Right cardiac atrium (tissue), 5 donors: ENCODE measurements around the gene HSD17B7. TPM values are rescaled to one million over a fixed set of nuclear protein-coding genes. Genes with fewer than 3 reads are reported as not detected.
"Not testable (repeated sequence)": the region's sequence is repeated elsewhere in the genome, so short reads cannot be mapped to it uniquely, and the experiment has no call there.

Experiments used
- ATAC-seq, 2 donors: fragments of 200-7000 bp; cut with Tn5 transposase; one replicate each; pipeline versions ENCODE4 v1.8.0 to v1.9.1; 2020; ENCODE audit warnings: moderate library complexity in 2 of 2, mild to moderate bottlenecking in 1 of 2
- DNase-seq, 3 donors: peaks; one replicate each; pipeline ENCODE4 v3.0.0-alpha.2; 2020
- H3K27ac ChIP-seq: one replicate; pipeline ENCODE4 v1.5.1; 2013; ENCODE audit warnings: mild to moderate bottlenecking, low read length, control low read depth, moderate library complexity
- H3K27me3 ChIP-seq: one replicate; pipeline ENCODE4 v1.6.1; 2013; ENCODE audit not compliant: control insufficient read depth, insufficient read depth
- H3K4me1 ChIP-seq: one replicate; pipeline ENCODE4 v1.6.1; 2013; ENCODE audit warnings: low read length; ENCODE audit not compliant: control insufficient read depth, insufficient read depth
- H3K4me3 ChIP-seq: one replicate; pipeline ENCODE4 v1.5.1; 2013; ENCODE audit warnings: low read length, control low read depth
- H3K9me3 ChIP-seq: one replicate; pipeline ENCODE4 v1.6.1; 2013; ENCODE audit warnings: low read length; ENCODE audit not compliant: control insufficient read depth
- WGBS: extraction: QIAGEN DNeasy Blood & Tissue Kit; methylation state at CpG from one replicate; pipeline ENCODE4 v1.1.7; 2013; 5-methylcytosine and 5-hydroxymethylcytosine counted together
- intact Hi-C, 4 donors: fragments of 100-400 bp; cut with DNase I; formaldehyde crosslinking; loops; one replicate each; pipeline versions ENCODE4 v1.11.0 to v1.14.0; 2022 to 2023
- polyA plus RNA-seq: library from polyadenylated mRNA; stranded (reverse); fragments of 200-250 nt; gene quantifications from one replicate; pipeline ENCODE4 v1.2.3, GENCODE V29; 2013
- total RNA-seq, 4 donors: library from RNA; stranded (reverse); fragmentation: NEBNext Ultra II Directional; extraction: Animal tissue kit (Norgen Biotek cat#: 25700); gene quantifications; one replicate each; pipeline ENCODE4 v1.2.1, GENCODE V29; 2021
- donor health status: healthy with polysubstance abuse.
- donor health status: DM: no; HTN: yes; CAD: no.
- donor health status: DM: no; HTN: no; CAD: no.
- donor health status: DM: no; HTN: yes; CAD: no; lungs with severe emphysema.
- donor health status: DM: yes; HTN: yes; CAD: no.

Gene HSD17B7
- total and polyA plus RNA-seq, 5 donors: 5.2 to 7.3 (median 6.2) TPM

DNA sequence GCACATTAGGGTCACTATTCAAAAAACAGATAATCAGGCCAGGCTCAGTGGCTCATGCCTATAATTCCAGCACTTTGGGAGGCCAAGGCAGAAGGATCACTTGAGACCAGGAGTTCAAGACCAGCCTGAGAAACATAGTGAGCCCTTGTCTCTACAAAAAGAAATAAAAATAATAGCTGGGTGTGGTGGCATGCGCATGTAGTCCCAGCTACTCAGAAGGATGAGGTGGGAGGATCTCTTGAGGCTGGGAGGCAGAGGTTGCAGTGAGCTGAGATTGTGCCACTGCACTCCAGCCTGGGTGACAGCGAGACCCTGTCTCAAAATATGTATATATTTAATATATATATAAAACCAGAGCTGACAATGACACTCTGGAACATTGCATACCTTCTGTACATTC, 21.9 kb downstream of the HSD17B7 start:
- H3K27ac ChIP-seq, H3K4me1 ChIP-seq, H3K9me3 ChIP-seq, H3K27me3 ChIP-seq, DNase-seq, ATAC-seq, intact Hi-C loops, H3K4me3 ChIP-seq: not testable (repeated sequence)
- WGBS: 99% methylated on average over 2 of the region's 2 CpGs

DNA sequence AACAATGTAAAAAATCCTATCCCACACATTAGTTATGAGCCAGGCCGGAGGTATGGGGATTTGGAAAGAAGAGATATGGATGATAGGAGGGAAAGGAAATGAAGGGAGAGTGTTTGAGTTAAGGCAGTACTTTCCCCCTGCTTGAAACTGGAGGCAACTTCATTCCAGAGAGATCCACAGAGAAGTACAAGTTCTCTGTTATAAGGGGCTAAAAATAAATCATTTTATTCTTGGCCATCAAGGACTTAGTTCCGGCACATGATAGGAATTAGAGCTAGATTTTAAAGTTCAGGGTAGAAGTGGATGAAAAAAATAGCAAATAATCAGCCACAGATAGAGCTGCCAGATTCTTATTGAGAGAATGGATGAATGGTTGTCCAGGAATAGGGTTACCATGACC, 27.6 kb downstream of the HSD17B7 start:
- H3K4me3 ChIP-seq, H3K4me1 ChIP-seq, DNase-seq, H3K27me3 ChIP-seq, intact Hi-C loops, H3K9me3 ChIP-seq, H3K27ac ChIP-seq: not testable (repeated sequence)
- WGBS: 64% methylated on average over 2 of the region's 2 CpGs
- peak in 1 of 2 donors; percentile 25 for ATAC-seq

DNA sequence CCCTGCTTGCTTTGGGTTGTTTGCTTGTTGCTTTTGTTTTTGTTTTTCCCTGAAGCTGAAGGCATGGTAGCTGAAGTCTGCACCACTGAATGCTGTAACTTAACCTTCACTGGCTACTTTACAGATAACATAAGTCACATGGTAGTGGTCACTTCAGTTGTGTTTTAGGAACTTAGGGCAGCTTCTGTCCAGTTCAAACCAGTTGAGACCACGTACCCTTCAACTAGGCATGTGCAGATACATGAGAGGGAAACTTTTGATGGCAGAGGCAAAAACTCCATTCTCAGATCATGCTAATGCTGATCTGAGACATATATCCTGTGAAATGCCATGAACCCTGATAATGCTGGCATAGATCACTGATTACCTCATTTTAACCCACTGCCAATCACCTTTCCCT, 28.2 kb downstream of the HSD17B7 start:
- H3K4me1 ChIP-seq, H3K4me3 ChIP-seq, intact Hi-C loops, H3K9me3 ChIP-seq, H3K27me3 ChIP-seq, DNase-seq, ATAC-seq, H3K27ac ChIP-seq: not testable (repeated sequence)
- WGBS: 76% methylated on average over 1 of the region's 1 CpG

DNA sequence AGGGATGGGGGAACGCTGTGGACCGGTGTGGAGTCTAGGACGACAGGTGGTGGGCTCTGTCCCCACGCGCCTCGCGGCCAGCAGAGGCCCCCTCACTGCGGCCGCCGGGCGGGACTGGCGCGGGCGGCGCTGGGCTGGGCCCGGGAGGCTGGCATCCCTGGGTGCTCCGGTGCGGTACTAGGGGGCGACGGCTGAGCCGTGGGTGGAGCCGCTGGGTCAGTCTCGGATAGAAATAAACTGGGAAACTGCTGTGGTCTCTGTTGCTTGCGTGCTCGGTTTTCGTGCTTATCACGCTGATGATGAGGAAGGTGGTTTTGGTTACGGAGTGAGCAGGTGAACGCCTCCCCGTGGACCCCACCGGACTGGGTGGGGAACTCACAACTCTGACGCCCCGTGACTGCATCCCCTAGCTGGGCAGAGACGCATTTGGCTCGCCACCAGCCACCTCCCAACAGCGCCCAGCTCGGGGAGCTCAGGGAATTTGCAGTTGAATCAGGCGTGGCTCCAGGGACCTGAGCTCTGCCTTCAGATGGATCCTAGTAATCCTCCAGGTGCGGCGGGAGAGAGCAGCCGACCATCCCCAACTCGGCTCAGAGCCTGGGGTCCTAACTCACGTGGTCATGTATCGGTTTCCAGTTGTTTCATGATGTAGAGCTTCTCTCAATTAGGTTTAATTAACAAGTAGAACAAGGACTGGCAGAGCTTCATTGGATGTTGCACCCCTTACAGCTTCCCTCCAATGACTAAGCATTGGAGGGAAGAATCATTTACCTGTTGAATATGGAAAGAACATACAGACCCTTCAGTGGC, 32.1 kb downstream of the HSD17B7 start:
- peak overlapping the region; percentile 48 for H3K4me3 ChIP-seq
- no peaks in the 10 kb centered on the region for H3K4me1 ChIP-seq
- WGBS: 5% methylated on average over 44 of the region's 44 CpGs
- intact Hi-C loops: no loop called here
- no peak overlapping the region for H3K27ac ChIP-seq
- ATAC-seq (peak; percentile 72 to 75), DNase-seq (peak; percentile 19 to 59 (median 45))
- H3K27me3 ChIP-seq: no peaks in the 10 kb centered on the region
- H3K9me3 ChIP-seq: no peaks in the 10 kb centered on the region

DNA sequence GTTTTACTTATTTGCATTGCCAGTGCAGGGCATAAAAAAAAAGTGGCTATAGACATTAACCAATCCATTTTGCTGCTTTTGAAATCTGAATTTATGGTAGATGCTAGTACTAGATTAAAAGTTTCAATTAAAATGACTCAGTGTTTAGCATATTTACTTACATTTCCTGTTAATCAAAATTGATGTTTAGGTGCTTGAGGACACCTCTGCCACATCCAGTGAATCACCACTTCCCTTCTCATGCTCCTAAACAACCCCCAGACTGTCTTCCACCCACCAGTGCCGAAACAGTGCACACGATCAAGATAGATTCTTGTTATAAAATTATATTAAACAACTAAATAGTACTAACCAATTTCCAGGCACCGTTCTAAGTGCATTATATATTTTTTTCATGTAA, 32.7 kb downstream of the HSD17B7 start:
- ATAC-seq (no peak), DNase-seq (no peak)
- intact Hi-C loops: no loop called here
- H3K4me1 ChIP-seq: no peaks in the 10 kb centered on the region
- 84% methylated on average over 3 of the region's 3 CpGs for WGBS
- no peak overlapping the region for H3K27ac ChIP-seq
- H3K4me3 ChIP-seq: no peak overlapping the region
- no peaks in the 10 kb centered on the region for H3K27me3 ChIP-seq
- H3K9me3 ChIP-seq: no peaks in the 10 kb centered on the region

DNA sequence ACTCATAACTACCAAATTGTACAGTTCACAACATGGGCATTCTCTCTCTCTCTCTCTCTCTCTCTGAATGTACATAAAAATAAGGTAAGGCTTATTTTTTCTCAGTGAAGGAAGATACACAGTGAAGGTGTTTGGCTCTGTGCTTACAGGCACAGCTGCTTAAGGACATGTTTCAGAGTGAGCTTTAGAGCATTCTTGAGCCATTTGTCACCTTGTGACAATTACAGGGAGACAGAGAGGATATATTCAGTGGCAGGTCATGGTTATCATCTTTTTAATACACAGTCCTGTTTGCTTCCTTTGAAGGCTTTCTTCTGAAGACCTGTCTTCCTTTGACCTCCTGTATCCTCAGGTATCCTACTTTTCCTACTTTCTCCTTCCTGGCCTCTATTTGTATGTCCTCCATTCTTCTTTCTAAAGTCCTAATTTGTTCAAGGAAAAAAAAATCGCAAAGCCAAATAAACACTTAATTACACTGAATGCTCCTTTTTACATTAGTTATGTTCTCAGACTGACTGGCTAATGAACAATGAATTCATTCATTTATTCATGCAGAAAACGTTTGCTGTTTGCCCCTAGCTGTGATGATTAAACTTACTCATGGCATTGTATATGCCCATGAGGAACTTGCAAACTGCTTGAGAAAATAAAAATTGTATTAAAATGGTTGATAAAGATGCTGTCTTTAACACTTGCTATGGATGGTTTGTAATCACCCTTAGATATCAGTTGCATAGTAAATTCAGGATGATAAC, 33.4 kb downstream of the HSD17B7 start:
- DNase-seq (no peak), ATAC-seq (no peak)
- H3K27me3 ChIP-seq: no peaks in the 10 kb centered on the region
- intact Hi-C loops: no loop called here
- H3K4me3 ChIP-seq: no peak overlapping the region
- no peaks in the 10 kb centered on the region for H3K4me1 ChIP-seq
- H3K27ac ChIP-seq: no peak overlapping the region
- 47% methylated on average over 2 of the region's 2 CpGs for WGBS
- H3K9me3 ChIP-seq: no peaks in the 10 kb centered on the region

DNA sequence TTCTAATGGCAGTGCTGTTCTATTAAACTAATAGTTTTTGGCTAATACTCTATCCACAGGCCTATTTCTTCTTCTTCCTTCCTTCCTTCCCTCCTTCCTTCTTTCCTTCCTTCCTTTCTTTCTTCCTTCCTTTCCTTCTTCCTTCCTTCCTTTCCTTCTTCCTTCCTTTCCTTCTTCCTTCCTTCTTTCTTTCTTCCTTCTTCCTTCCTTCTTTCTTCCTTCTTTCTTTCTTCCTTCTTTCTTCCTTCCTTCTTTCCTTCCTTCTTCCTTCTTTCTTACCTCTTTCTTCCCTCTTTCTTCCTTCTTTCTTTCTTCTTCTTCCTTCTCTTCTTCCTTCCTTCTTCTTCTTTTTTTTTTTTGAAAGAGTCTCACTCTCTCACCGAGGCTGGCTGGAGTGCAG, 38.8 kb downstream of the HSD17B7 start:
- Histone ChIP-seq H3K4me1 (no peaks in the 10 kb centered on the region), H3K9me3 (no peaks in the 10 kb centered on the region), H3K27ac (no peak overlapping the region), H3K4me3 (no peak overlapping the region), H3K27me3 (no peaks in the 10 kb centered on the region)
- intact Hi-C loops: no loop called here
- no peak for ATAC-seq
- DNase-seq: no peak
- 93% methylated on average over 1 of the region's 1 CpG for WGBS

DNA sequence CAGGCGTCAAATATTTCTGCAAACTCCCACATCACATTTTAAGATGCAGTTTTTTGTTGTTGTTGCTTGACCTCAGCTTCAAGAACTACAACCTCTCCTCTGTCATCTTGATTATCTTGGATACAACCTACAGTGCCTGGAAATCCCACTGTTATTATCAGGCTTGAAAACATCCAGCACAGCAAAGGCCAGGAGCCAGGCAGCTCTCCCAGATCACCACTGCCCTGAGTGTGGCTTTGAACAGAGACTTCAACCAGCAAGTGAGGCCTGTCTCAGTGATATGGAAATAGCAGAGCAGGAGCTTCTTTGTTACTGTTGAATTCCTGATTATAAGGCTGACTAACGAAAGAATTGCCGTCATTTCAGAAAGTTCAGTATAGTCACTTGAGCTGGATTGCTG, 42.0 kb downstream of the HSD17B7 start:
- 76% methylated on average over 3 of the region's 3 CpGs for WGBS
- no peaks in the 10 kb centered on the region for H3K9me3 ChIP-seq
- ATAC-seq (no peak), DNase-seq (no peak)
- no peak overlapping the region for H3K4me3 ChIP-seq
- no peaks in the 10 kb centered on the region for H3K27me3 ChIP-seq
- intact Hi-C loops: no loop called here
- no peaks in the 10 kb centered on the region for H3K4me1 ChIP-seq
- no peak overlapping the region for H3K27ac ChIP-seq

DNA sequence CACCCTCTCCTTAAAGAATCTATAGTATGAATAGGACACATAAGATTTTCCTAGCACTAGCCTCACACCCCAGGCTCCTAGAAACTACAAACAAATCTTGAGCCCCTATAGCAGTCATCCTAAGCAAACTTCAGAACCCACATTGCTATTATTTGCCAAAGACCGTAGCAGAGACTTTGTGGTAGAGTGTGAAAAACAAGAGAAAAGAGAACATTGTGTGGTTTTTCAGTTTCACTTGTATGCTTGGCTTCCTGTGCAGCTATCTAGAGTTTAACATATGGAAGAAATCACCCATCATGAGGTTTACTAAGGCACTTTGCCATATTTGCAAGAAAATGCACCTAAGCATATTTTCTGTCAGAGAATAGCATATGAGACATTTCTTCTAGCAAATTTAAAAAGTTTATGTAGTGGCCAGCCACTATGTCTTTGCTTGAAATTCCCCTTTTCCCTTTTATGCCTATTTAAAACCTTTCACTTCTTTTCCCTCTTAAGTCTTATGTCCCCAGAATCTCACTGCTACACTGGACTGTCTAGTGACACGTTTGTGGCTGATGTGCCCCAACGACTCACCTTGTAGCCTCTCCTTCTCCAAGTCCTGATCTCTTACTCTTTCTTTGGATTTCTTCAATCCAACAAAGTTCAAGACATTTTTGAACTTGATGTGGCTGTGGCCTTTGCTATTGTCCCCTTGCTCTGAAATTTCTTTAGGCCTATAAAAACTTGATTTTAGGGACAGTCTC, 44.8 kb downstream of the HSD17B7 start:
- ATAC-seq: no peak

DNA sequence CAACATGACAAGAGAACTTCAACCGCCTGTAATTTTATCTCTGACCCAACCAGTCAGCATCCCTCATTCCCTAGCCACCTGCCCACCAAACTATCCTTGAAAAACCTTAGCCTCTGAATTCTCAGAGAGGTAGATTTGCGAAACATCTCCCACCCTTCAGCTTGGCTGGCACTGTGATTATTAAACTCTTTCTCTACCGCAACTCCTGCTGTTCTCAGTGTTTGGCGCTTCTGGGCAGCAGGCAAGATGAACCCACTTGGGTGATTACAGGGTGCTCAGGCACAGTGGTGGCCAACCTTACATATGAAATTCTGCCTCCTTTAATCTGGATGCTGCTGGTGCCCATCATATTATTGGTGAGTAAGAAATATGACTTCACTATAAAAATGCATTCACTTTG, 48.4 kb downstream of the HSD17B7 start:
- Histone ChIP-seq H3K27ac (no peak overlapping the region), H3K27me3 (no peaks in the 10 kb centered on the region), H3K9me3 (no peaks in the 10 kb centered on the region), H3K4me1 (no peaks in the 10 kb centered on the region), H3K4me3 (no peak overlapping the region)
- no peak for ATAC-seq
- intact Hi-C loops: no loop called here
- WGBS: 72% methylated on average over 4 of the region's 4 CpGs
- DNase-seq: no peak

More for the DNA sequence above, 44.8 kb downstream of the HSD17B7 start:
- Histone ChIP-seq H3K27me3 (no peaks in the 10 kb centered on the region), H3K4me3 (no peak overlapping the region), H3K4me1 (no peaks in the 10 kb centered on the region), H3K9me3 (no peaks in the 10 kb centered on the region), H3K27ac (no peak overlapping the region)
- WGBS: 45% methylated on average over 3 of the region's 3 CpGs
- intact Hi-C loops: no loop called here
- no peak for DNase-seq
